MM.1S (cell line): ENCODE data around the gene PLEKHA1.

ENCODE experiments used
- DNase-seq: peaks from one replicate; pipeline ENCODE4 v3.0.0-alpha.2; 2015
- H2AFZ ChIP-seq: fragments of 300-600 bp; sonication (generic); 2 replicates; pipeline ENCODE4 v1.6.0; 2016; ENCODE audit warnings: antibody characterized with exemption, low read length
- H3F3A ChIP-seq: fragments of 300-600 bp; sonication (generic); 2 replicates; pipeline ENCODE4 v1.6.1; 2016; ENCODE audit warnings: mild to moderate bottlenecking, antibody characterized with exemption, low read length, moderate library complexity, mixed read lengths; ENCODE audit not compliant: insufficient read depth
- H3K27ac ChIP-seq: fragments of 300-600 bp; sonication (generic); 2 replicates; pipeline ENCODE4 v1.5.1; 2016; ENCODE audit warnings: mild to moderate bottlenecking, low read length
- H3K27me3 ChIP-seq: fragments of 300-600 bp; sonication (generic); replicated peaks from 2 replicates; pipeline ENCODE4 v1.6.0; 2016; ENCODE audit warnings: low read length; ENCODE audit not compliant: insufficient read depth
- H3K36me3 ChIP-seq: fragments of 300-600 bp; sonication (generic); replicated peaks from 2 replicates; pipeline ENCODE4 v1.6.1; 2016; ENCODE audit warnings: mild to moderate bottlenecking, low read length, mixed read lengths; ENCODE audit not compliant: insufficient read depth
- H3K4me1 ChIP-seq: fragments of 300-600 bp; sonication (generic); 2 replicates; pipeline ENCODE4 v1.6.1; 2016; ENCODE audit warnings: low read length, mixed read lengths
- H3K4me2 ChIP-seq: fragments of 300-600 bp; sonication (generic); 2 replicates; pipeline ENCODE4 v1.6.0; 2016; ENCODE audit warnings: low read depth, low read length
- H3K4me3 ChIP-seq: fragments of 300-600 bp; sonication (generic); 2 replicates; pipeline ENCODE4 v1.5.1; 2016; ENCODE audit warnings: low read length, mixed read lengths
- H3K79me2 ChIP-seq: fragments of 300-600 bp; sonication (generic); 2 replicates; pipeline ENCODE4 v1.6.1; 2016; ENCODE audit warnings: mixed run types, low read length, mixed read lengths
- H3K9ac ChIP-seq: fragments of 300-600 bp; sonication (generic); 2 replicates; pipeline ENCODE4 v1.6.1; 2016; ENCODE audit warnings: low read length, mixed read lengths
- H3K9me2 ChIP-seq: fragments of 300-600 bp; sonication (generic); replicated peaks from 2 replicates; pipeline ENCODE4 v1.6.1; 2016; ENCODE audit warnings: mild to moderate bottlenecking, low read length, mixed read lengths; ENCODE audit not compliant: insufficient read depth
- H3K9me3 ChIP-seq: fragments of 300-600 bp; sonication (generic); replicated peaks from 2 replicates; pipeline ENCODE4 v1.6.1; 2016; ENCODE audit warnings: mild to moderate bottlenecking, low read length, mixed read lengths; ENCODE audit not compliant: insufficient read depth
- H4K20me1 ChIP-seq: fragments of 300-600 bp; sonication (generic); 2 replicates; pipeline ENCODE4 v1.6.1; 2016; ENCODE audit warnings: mild to moderate bottlenecking, low read length, moderate library complexity, mixed read lengths; ENCODE audit not compliant: insufficient read depth
- CTCF ChIP-seq: fragments of 300-600 bp; sonication (generic); IDR thresholded peaks from 2 replicates; pipeline ENCODE4 v1.5.1; 2016; ENCODE audit warnings: antibody characterized with exemption, low read length, mixed read lengths
- EZH2 ChIP-seq: fragments of 300-600 bp; sonication (generic); optimal IDR thresholded peaks from 2 replicates; pipeline ENCODE3; 2017; ENCODE audit warnings: low read depth, mild to moderate bottlenecking, antibody characterized with exemption, low read length, mixed read lengths
- EZH2phosphoT487 ChIP-seq: fragments of 300-600 bp; sonication (generic); IDR thresholded peaks from 2 replicates; pipeline ENCODE4 v1.6.1; 2018; ENCODE audit warnings: antibody characterized with exemption, low read length

Gene PLEKHA1

DNA sequence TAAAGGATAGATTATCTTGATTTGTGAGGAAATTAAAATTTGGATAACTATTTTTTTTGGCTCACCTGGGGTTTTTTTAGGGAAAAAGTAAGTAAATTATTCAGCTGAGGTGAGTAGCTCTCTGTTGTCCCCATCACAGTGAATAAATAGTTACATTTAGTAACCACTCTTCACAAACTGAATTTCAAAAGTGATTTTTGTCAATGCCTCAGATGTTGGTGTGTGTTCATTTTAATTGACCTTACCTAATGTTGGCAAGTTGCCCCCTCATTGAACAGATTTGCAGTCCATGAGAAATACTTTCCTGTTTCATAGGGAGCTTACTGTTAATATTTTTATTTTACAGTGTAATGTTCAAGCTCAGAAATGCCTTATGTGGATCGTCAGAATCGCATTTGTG lies 18.3 kb downstream of the PLEKHA1 start:
- Histone ChIP-seq H3K4me2 (no peak overlapping the region), H3F3A (no peaks in the 10 kb centered on the region), H3K9me3 (no peaks in the 10 kb centered on the region), H3K79me2 (no peaks in the 10 kb centered on the region), H3K27me3 (no peaks in the 10 kb centered on the region), H3K36me3 (no peaks in the 10 kb centered on the region), H4K20me1 (no peaks in the 10 kb centered on the region), H3K4me1 (no peaks in the 10 kb centered on the region), H3K9me2 (no peaks in the 10 kb centered on the region), H3K27ac (no peak overlapping the region), H3K4me3 (no peak overlapping the region), H3K9ac (no peak overlapping the region), H2AFZ (no peak overlapping the region)
- TF ChIP-seq EZH2phosphoT487: no peak
- TF ChIP-seq CTCF: no peak
- no peak for TF ChIP-seq EZH2
- DNase-seq: no peak

- H3K27me3 ChIP-seq: no peaks in the 10 kb centered on the region
- no peak overlapping the region for H3K4me2 ChIP-seq
- TF ChIP-seq EZH2: no peak
- TF ChIP-seq CTCF: no peak
- TF ChIP-seq EZH2phosphoT487: no peak
- H3F3A ChIP-seq: no peaks in the 10 kb centered on the region
- H3K9me2 ChIP-seq: no peaks in the 10 kb centered on the region
- no peak overlapping the region for H3K4me3 ChIP-seq
- no peak overlapping the region for H2AFZ ChIP-seq
- no peaks in the 10 kb centered on the region for H3K79me2 ChIP-seq
- DNase-seq: no peak
- no peaks in the 10 kb centered on the region for H4K20me1 ChIP-seq
- no peak overlapping the region for H3K9ac ChIP-seq
- no peaks in the 10 kb centered on the region for H3K9me3 ChIP-seq
- no peak overlapping the region for H3K27ac ChIP-seq
- no peaks in the 10 kb centered on the region for H3K36me3 ChIP-seq
- H3K4me1 ChIP-seq: no peaks in the 10 kb centered on the region
Observed at GRCh38 chr10:122393288-122393687, 18.8 kb downstream of the PLEKHA1 start.

GRCh38 chr10:122402548-122403131 lies 28.1 kb downstream of the PLEKHA1 start:
- Histone ChIP-seq H2AFZ (no peak overlapping the region), H3K79me2 (no peaks in the 10 kb centered on the region), H3K4me1 (no peaks in the 10 kb centered on the region), H3F3A (no peaks in the 10 kb centered on the region), H3K9me2 (no peaks in the 10 kb centered on the region), H3K4me2 (no peak overlapping the region), H3K27me3 (no peaks in the 10 kb centered on the region), H3K27ac (no peak overlapping the region), H3K9me3 (no peaks in the 10 kb centered on the region), H3K9ac (no peak overlapping the region), H3K36me3 (no peaks in the 10 kb centered on the region), H3K4me3 (no peak overlapping the region), H4K20me1 (no peaks in the 10 kb centered on the region)
- DNase-seq: no peak
- TF ChIP-seq EZH2: no peak
- TF ChIP-seq EZH2phosphoT487: no peak
- no peak for TF ChIP-seq CTCF
